ENCODE results near the gene CFAP77.

- TF ChIP-seq CTCF (IDR thresholded peaks at IDR 0.05) (no peak), EP300 (IDR thresholded peaks at IDR 0.05) (no peak), POLR2A (IDR thresholded peaks at IDR 0.05) (no peak)
These were observed 25.6 kb upstream of the CFAP77 start for GRCh38 chr9:132384376-132384775.
